KMS-11 (cell line): ENCODE measurements around the gene NEK11.

Experiments
- H2AFZ ChIP-seq: fragments of 200-600 bp; sonication (generic); 2 replicates; pipeline ENCODE4 v1.6.1; 2016; ENCODE audit warnings: antibody characterized with exemption, mixed run types, low read depth
- H3K27ac ChIP-seq: fragments of 200-600 bp; sonication (generic); 2 replicates; pipeline ENCODE4 v1.6.1; 2016; ENCODE audit warnings: mild to moderate bottlenecking, mixed run types
- H3K27me3 ChIP-seq: fragments of 200-600 bp; sonication (generic); 2 replicates; pipeline ENCODE4 v1.6.1; 2017; ENCODE audit warnings: mild to moderate bottlenecking, low read depth, mixed run types, moderate library complexity; ENCODE audit not compliant: insufficient read depth
- H3K36me3 ChIP-seq: fragments of 200-600 bp; sonication (generic); 2 replicates; pipeline ENCODE4 v1.6.1; 2017; ENCODE audit warnings: mild to moderate bottlenecking, mixed run types; ENCODE audit not compliant: insufficient read depth
- H3K4me1 ChIP-seq: fragments of 200-600 bp; sonication (generic); 2 replicates; pipeline ENCODE4 v1.6.1; 2016; ENCODE audit warnings: mild to moderate bottlenecking, low read depth, mixed run types; ENCODE audit not compliant: poor library complexity, severe bottlenecking
- H3K4me2 ChIP-seq: fragments of 200-600 bp; sonication (generic); 2 replicates; pipeline ENCODE4 v1.7.0; 2016; ENCODE audit warnings: mild to moderate bottlenecking, mixed run types
- H3K4me3 ChIP-seq: fragments of 200-600 bp; sonication (generic); IDR thresholded peaks from 2 replicates; pipeline ENCODE4 v1.6.1; 2017; ENCODE audit warnings: low read depth, low read length, mixed read lengths; ENCODE audit not compliant: insufficient read depth
- H3K79me2 ChIP-seq: fragments of 200-600 bp; sonication (generic); 2 replicates; pipeline ENCODE4 v1.6.1; 2016; ENCODE audit warnings: low read depth, mixed run types; ENCODE audit not compliant: insufficient read depth
- H3K9ac ChIP-seq: fragments of 200-600 bp; sonication (generic); 2 replicates; pipeline ENCODE4 v1.6.1; 2016; ENCODE audit warnings: mild to moderate bottlenecking, mixed run types
- H4K20me1 ChIP-seq: fragments of 200-600 bp; sonication (generic); 2 replicates; pipeline ENCODE4 v1.6.1; 2016; ENCODE audit warnings: mild to moderate bottlenecking, mixed run types; ENCODE audit not compliant: insufficient read depth
- TF ChIP-seq, protein P1 (sequence below): fragments of 200-600 bp; sonication (generic); conservative IDR thresholded peaks from 2 replicates; pipeline ENCODE4 v1.6.1; 2017; ENCODE audit warnings: low read depth, mild to moderate bottlenecking, antibody characterized with exemption, low read length, moderate library complexity, mixed read lengths

NEK11 gene

GRCh38 chr3:131238496-131238895 lies 211.8 kb downstream of the NEK11 start:
- Histone ChIP-seq H3K27me3 (no peaks in the 10 kb centered on the region), H3K9ac (no peak overlapping the region), H3K4me3 (no peak overlapping the region), H4K20me1 (no peaks in the 10 kb centered on the region), H3K4me2 (no peak overlapping the region), H3K36me3 (no peaks in the 10 kb centered on the region), H2AFZ (no peak overlapping the region), H3K4me1 (no peaks in the 10 kb centered on the region), H3K27ac (no peak overlapping the region), H3K79me2 (no peaks in the 10 kb centered on the region)
- TF ChIP-seq, protein P1, sequence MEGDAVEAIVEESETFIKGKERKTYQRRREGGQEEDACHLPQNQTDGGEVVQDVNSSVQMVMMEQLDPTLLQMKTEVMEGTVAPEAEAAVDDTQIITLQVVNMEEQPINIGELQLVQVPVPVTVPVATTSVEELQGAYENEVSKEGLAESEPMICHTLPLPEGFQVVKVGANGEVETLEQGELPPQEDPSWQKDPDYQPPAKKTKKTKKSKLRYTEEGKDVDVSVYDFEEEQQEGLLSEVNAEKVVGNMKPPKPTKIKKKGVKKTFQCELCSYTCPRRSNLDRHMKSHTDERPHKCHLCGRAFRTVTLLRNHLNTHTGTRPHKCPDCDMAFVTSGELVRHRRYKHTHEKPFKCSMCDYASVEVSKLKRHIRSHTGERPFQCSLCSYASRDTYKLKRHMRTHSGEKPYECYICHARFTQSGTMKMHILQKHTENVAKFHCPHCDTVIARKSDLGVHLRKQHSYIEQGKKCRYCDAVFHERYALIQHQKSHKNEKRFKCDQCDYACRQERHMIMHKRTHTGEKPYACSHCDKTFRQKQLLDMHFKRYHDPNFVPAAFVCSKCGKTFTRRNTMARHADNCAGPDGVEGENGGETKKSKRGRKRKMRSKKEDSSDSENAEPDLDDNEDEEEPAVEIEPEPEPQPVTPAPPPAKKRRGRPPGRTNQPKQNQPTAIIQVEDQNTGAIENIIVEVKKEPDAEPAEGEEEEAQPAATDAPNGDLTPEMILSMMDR = no peak

- H2AFZ ChIP-seq = no peak overlapping the region
- H3K27ac ChIP-seq = no peak overlapping the region
- TF ChIP-seq, protein P1 = no peak
- no peak overlapping the region for H3K4me2 ChIP-seq
- no peaks in the 10 kb centered on the region for H3K79me2 ChIP-seq
- H3K4me1 ChIP-seq = no peaks in the 10 kb centered on the region
- H3K9ac ChIP-seq = no peak overlapping the region
- H4K20me1 ChIP-seq = no peaks in the 10 kb centered on the region
- H3K36me3 ChIP-seq = no peaks in the 10 kb centered on the region
- no peaks in the 10 kb centered on the region for H3K27me3 ChIP-seq
- no peak overlapping the region for H3K4me3 ChIP-seq
These were observed 212.6 kb downstream of the NEK11 start for GRCh38 chr3:131239267-131239666.

- no peaks in the 10 kb centered on the region for H3K36me3 ChIP-seq
- no peaks in the 10 kb centered on the region for H3K79me2 ChIP-seq
- H3K4me3 ChIP-seq = no peak overlapping the region
- TF ChIP-seq, protein P1 = no peak
- no peak overlapping the region for H2AFZ ChIP-seq
- no peaks in the 10 kb centered on the region for H4K20me1 ChIP-seq
- no peak overlapping the region for H3K9ac ChIP-seq
- no peaks in the 10 kb centered on the region for H3K27me3 ChIP-seq
- H3K4me2 ChIP-seq = no peak overlapping the region
- no peak overlapping the region for H3K27ac ChIP-seq
- no peaks in the 10 kb centered on the region for H3K4me1 ChIP-seq
These were observed 215.5 kb downstream of the NEK11 start for GRCh38 chr3:131242201-131242600.

- Histone ChIP-seq H3K4me1 (no peaks in the 10 kb centered on the region), H3K79me2 (no peaks in the 10 kb centered on the region), H3K9ac (no peak overlapping the region), H3K4me3 (no peak overlapping the region), H4K20me1 (no peaks in the 10 kb centered on the region), H3K27ac (no peak overlapping the region), H3K36me3 (no peaks in the 10 kb centered on the region), H3K4me2 (no peak overlapping the region), H2AFZ (no peak overlapping the region), H3K27me3 (no peaks in the 10 kb centered on the region)
- TF ChIP-seq, protein P1 = no peak
These were observed 223.8 kb downstream of the NEK11 start for GRCh38 chr3:131250466-131250865.
